ENCODE measurements around the gene BICDL2.
"Not testable (repeated sequence)": the region's sequence is repeated elsewhere in the genome, so short reads cannot be mapped to it uniquely, and the experiment has no call there.

Gene BICDL2

DNA sequence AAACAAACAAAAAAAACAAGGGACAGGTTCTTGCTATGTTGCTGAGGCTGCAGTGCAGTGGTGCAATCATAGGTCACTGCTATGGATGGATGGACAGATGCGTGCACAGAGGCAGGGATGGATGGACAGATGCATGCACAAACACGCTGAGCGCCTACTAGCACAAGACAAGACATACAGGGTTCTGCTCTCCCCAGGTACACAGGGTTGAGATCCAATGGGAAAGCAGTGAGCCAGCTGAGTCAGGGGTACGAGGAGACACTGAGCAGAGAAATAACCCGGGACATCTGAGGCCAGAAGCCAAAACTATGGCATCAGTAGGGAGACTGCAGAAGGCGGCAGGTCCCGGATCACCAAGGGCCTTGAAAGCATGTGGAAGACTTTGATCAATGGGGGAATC, 34.9 kb upstream of the BICDL2 start:
- TF ChIP-seq POLR2A (IDR thresholded peaks at IDR 0.05; ENCODE audit: low read length): no peak
- no peak for TF ChIP-seq GATA1 (IDR thresholded peaks at IDR 0.05; ENCODE audit: low read depth, low read length)
- DNase-seq: no peak

- TF ChIP-seq POLR2A (IDR thresholded peaks at IDR 0.05; ENCODE audit: low read length): no peak
- no peak for TF ChIP-seq GATA1 (IDR thresholded peaks at IDR 0.05; ENCODE audit: low read depth, low read length)
- DNase-seq: no peak
Observed at GRCh38 chr16:3070608-3071111, 33.9 kb upstream of the BICDL2 start.

DNA sequence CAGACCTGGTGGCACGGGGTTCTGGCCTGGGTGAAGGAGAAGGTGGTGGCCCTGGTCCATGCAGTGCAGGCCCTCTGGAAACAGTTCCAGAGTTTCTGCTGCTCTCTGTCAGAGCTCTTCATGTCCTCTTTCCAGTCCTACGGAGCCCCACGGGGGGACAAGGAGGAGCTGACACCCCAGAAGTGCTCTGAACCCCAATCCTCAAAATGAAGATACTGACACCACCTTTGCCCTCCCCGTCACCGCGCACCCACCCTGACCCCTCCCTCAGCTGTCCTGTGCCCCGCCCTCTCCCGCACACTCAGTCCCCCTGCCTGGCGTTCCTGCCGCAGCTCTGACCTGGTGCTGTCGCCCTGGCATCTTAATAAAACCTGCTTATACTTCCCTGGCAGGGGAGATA, 32.4 kb upstream of the BICDL2 start:
- DNase-seq: not testable (repeated sequence)

DNA sequence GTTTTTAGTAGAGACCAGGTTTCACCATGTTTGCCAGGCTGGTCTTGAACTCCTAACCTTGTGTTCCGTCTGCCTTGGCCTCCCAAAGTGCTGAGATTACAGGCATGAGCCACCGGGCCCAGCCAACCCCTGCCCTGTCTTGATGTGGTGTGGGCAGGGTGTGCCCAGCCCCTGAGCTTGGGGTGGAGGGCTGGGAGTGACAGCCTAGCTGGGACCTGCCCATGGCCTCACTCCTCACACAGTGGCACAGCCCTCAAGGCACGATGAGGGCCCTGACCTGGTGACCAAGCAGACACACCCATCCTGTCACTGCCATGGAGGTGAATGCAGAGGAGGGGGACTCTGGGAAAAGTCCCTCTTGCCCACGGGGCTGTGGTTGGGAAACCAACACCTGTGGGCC, 31.7 kb upstream of the BICDL2 start:
- no peak for DNase-seq
- TF ChIP-seq POLR2A (IDR thresholded peaks at IDR 0.05; ENCODE audit: low read length) (no peak), GATA1 (IDR thresholded peaks at IDR 0.05; ENCODE audit: low read depth, low read length) (no peak)

- TF ChIP-seq POLR2A (IDR thresholded peaks at IDR 0.05; ENCODE audit: low read length) (no peak), GATA1 (IDR thresholded peaks at IDR 0.05; ENCODE audit: low read depth, low read length) (no peak)
- no peak for DNase-seq
Observed at GRCh38 chr16:3066440-3066748, 29.6 kb upstream of the BICDL2 start.

DNA sequence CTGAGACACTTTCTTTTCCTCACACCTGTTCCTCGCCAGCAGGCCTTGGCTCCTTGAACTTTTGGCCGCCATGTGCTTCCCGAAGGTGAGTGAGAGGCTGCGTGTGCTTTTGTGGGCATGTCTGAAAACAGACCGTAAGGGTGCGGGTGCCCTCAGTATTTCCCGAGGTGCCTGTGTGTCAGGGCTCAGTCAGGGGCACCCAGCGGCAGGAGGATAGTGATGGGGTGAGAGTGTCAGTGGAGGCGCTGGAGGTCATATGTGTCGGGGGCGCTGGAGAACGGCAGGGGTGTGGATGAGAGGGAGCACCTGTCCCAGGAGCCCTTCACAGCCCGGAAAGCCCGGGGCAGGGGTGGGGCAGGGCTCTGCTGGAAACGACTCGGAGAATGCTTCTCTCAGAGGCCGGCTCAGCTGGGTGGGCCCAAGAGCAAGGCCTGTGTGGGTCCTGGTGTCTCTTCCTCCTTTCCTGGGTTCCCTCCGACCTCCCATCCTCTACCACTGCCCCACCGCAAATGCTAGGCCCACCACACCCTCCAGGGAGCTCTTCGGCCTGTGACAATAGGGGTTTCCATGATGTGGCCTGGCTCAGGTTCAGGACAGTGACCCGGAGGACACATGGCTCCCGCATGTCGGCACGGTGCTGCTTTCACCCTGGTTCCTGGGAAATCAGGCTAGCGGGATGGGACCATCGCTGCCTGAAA, 29.1 kb upstream of the BICDL2 start:
- DNase-seq: no peak
- no peak for TF ChIP-seq GATA1 (IDR thresholded peaks at IDR 0.05; ENCODE audit: low read depth, low read length)
- TF ChIP-seq POLR2A (IDR thresholded peaks at IDR 0.05; ENCODE audit: low read length): no peak

- TF ChIP-seq POLR2A (IDR thresholded peaks at IDR 0.05; ENCODE audit: low read length) (no peak), GATA1 (IDR thresholded peaks at IDR 0.05; ENCODE audit: low read depth, low read length) (no peak)
- no peak for DNase-seq
Observed at GRCh38 chr16:3065069-3065741, 28.5 kb upstream of the BICDL2 start, which contains the start of gene IL32. Gene IL32, plus strand, starts transcription at chr16:3065640. Its CDS starts 172 bp downstream, at chr16:3065812.

GRCh38 chr16:3063625-3064386, 27.1 kb upstream of the BICDL2 start:
- no peak for TF ChIP-seq POLR2A (IDR thresholded peaks at IDR 0.05; ENCODE audit: low read length)
- TF ChIP-seq GATA1 (IDR thresholded peaks at IDR 0.05; ENCODE audit: low read depth, low read length): no peak
- peak in 1 of 2 experiments; percentile 53 for DNase-seq

- no peak for DNase-seq
- TF ChIP-seq POLR2A (IDR thresholded peaks at IDR 0.05; ENCODE audit: low read length): no peak
- TF ChIP-seq GATA1 (IDR thresholded peaks at IDR 0.05; ENCODE audit: low read depth, low read length): no peak
Observed at GRCh38 chr16:3062553-3062952, 25.8 kb upstream of the BICDL2 start.

DNA sequence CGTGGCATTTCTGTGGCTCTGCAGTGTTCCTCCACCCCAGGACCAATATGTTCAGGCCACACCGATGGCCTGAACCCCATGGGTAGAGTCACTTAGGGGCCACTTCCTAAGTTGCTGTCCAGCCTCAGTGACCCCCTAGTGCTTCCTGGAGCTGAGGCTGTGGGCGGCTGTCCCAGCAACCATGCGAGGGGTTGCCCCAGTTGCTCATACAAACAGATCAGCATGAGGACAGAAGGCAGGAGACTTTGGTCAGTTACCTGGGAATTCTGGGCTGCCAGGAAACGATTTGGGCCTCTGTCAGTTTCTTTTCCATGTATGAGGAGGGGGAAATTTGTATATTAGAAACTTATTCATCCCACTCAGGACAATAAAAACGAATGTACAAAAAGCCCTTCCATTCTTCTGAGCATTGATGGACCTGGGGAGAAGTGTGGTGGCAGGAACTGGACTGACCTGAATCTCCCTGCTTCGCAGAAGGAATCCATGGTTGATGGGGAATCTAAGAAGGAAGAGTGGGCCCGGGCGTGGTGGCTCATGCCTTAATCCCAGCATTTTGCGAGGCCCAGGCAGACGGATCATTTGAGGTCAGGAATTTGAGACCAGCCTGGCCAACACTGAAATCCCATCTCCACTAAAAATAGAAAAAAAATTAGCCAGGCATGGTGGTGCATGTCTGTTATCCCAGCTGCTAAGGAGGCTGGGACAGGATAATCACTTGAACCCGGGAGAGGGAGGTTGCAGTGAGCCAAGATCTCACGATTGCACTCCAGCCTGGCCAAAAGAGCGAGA, 23.8 kb upstream of the BICDL2 start:
- no peak for DNase-seq
- no peak for TF ChIP-seq GATA1 (IDR thresholded peaks at IDR 0.05; ENCODE audit: low read depth, low read length)
- no peak for TF ChIP-seq POLR2A (IDR thresholded peaks at IDR 0.05; ENCODE audit: low read length)

DNA sequence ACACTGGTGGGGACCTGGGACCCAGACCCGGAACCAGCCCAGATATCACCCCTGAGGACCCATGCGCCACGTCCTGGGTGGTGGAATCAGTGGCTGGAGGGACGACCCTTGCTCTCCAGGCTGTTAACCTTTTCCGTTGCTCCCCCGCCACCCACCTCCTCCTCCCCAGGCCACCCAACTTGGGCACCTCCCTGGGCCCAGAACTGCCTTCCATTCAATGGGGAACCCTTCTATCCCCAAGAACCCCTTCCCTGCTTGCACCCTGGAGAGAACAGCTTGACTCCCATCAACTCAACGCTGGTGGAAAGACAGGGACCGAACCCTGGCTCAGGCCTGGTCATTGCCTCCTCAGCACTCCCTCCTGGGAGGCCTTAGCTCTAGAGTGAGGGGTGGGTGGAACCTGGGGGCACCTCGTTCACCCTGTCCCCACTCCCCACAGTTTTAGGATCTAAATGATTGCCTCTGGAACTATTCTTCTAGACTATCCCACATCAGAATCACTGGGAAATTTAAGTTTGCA, 23.0 kb upstream of the BICDL2 start:
- TF ChIP-seq POLR2A (IDR thresholded peaks at IDR 0.05; ENCODE audit: low read length) (no peak), GATA1 (IDR thresholded peaks at IDR 0.05; ENCODE audit: low read depth, low read length) (no peak)
- no peak for DNase-seq

DNA sequence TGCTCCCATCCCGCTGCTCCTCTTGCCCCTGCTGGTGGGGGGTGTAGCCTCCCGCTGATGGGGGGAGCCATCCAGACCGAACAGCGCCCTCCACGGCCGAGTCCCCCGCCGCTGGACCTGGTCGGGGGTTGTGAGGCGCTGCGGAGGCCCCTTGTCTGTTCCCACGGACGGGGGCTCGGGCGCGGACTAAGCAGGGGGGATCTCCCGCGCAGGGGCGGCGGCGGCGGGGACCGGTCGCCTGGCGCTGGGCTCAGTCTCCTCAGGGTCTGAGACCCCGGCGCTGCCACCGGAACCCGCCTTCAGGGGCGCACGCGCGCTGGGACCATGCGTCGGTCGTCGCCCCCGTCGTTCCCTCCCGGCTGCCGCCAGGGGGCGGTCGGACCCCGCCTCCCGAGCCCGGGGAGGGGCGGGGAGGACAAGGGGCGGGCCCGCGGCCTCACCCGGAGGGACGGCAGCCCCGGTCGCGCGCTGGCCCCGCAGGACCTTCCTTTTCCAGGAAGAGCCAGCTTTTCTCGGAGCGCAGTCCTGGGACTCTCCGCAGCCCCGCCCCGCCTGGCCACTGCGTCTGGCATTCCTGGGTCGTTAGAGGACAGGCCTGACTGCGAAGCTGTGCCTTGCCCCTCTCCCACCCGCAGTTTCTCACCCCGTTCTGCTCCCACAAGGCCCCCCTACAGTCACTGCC, 22.4 kb upstream of the BICDL2 start:
- TF ChIP-seq GATA1 (IDR thresholded peaks at IDR 0.05; ENCODE audit: low read depth, low read length) (no peak), POLR2A (IDR thresholded peaks at IDR 0.05; ENCODE audit: low read length) (no peak)
- peak; percentile 84 to 92 for DNase-seq
